Breast epithelium (tissue), 4 donors: ENCODE results near the gene TMEM247. TPM values are rescaled to one million over a fixed set of nuclear protein-coding genes. Genes with fewer than 3 reads are reported as not detected.

Experiments
- DNase-seq, 2 donors: peaks; one replicate each; pipeline ENCODE4 v3.0.0-alpha.2; 2019; ENCODE audit warnings: low spot score in 2 of 2
- H3K27ac ChIP-seq, 2 donors: fragments of 200-600 bp; sonication (generic) in 1 of 2; one replicate each; pipeline ENCODE4 v1.5.1; 2016 to 2019; ENCODE audit warnings: mild to moderate bottlenecking in 1 of 2
- H3K27me3 ChIP-seq, 2 donors: fragments of 200-600 bp; sonication (generic) in 1 of 2; one replicate each; pipeline versions ENCODE4 v1.5.1 to v1.6.0; 2017 to 2019; ENCODE audit warnings: control low read depth in 1 of 2, mild to moderate bottlenecking in 1 of 2
- H3K36me3 ChIP-seq: fragments of 200-600 bp; one replicate; pipeline ENCODE4 v1.5.1; 2019
- H3K4me1 ChIP-seq, 2 donors: fragments of 200-600 bp; sonication (generic); one replicate each; pipeline ENCODE4 v1.5.1; 2016 to 2019; ENCODE audit warnings: control low read depth in 1 of 2
- H3K4me3 ChIP-seq, 3 donors: fragments of 200-600 bp; sonication (generic); 1 replicate in 2 of 3; 2 replicates in 1 of 3; pipeline ENCODE4 v1.5.1; 2016 to 2019; ENCODE audit warnings: mild to moderate bottlenecking in 3 of 3, moderate library complexity in 2 of 3
- H3K9me3 ChIP-seq, 2 donors: fragments of 200-600 bp; sonication (generic) in 1 of 2; one replicate each; pipeline ENCODE4 v1.5.1; 2016 to 2019; ENCODE audit warnings: control low read depth in 1 of 2
- POLR2A ChIP-seq: fragments of 450-650 bp; IDR thresholded peaks from one replicate; pipeline ENCODE4 v1.6.1; 2016; ENCODE audit warnings: antibody characterized with exemption, mild to moderate bottlenecking, moderate library complexity
- POLR2AphosphoS5 ChIP-seq, 3 donors: sonication (generic); formaldehyde crosslinking; IDR thresholded peaks; one replicate each; pipeline ENCODE4 v1.6.1; 2017; ENCODE audit warnings: antibody characterized with exemption in 3 of 3
- intact Hi-C: fragments of 100-400 bp; cut with DNase I; formaldehyde crosslinking; loops from one replicate; pipeline ENCODE4 v1.15.1; 2023; ENCODE audit warnings: low total_unique reads
- total RNA-seq, 3 donors: library from RNA; depleted of rRNA; stranded (reverse); fragments of >200 nt; gene quantifications; one replicate each; pipeline ENCODE4 v1.1.0, GENCODE V29; 2016
- TF ChIP-seq, protein P1 (sequence below), 3 donors: fragments of 450-650 bp; IDR thresholded peaks; one replicate each; pipeline ENCODE4 v1.5.1; 2016 to 2017; ENCODE audit warnings: antibody characterized with exemption in 3 of 3, mild to moderate bottlenecking in 3 of 3, moderate library complexity in 3 of 3

TMEM247 gene
- total RNA-seq, 3 donors from 2014 or later, result not detected

DNA sequence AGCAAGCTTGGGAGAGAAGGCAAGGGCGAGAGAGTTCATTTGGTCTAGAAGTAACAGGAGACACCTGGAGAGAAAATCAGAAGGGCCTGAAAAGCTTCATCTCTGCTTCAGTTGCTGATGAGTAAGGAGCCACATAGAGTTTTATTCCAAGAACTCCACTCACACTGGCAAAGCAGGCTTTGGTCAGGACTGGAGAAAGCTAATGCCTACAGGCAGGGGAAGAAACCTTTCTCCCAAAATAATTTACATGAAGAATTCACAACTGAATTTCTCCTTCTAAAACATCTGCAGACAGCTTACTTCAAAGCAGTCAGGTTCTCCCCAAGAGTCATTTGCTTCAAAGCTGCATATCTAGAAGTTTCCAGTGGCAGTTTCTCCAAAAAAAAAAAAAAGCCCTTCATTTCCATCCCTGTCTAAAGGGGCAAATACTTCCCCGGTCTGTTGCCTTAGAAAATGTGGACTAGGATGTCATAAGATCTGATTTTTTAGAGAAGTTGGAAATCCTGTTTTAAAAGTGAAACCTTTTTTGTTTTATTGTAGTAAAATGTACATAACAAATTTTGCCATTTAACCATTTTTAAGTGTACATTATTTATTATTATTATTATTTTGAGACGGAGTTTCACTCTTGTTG is 46.3 kb downstream of the TMEM247 start:
- no peak overlapping the region for H3K4me3 ChIP-seq
- H3K27ac ChIP-seq, result no peak overlapping the region
- H3K4me1 ChIP-seq, result no peaks in the 10 kb centered on the region
- DNase-seq, result no peak
- no peaks in the 10 kb centered on the region for H3K9me3 ChIP-seq
- intact Hi-C loops, result no loop called here
- H3K27me3 ChIP-seq, result no peaks in the 10 kb centered on the region
- TF ChIP-seq POLR2A, result no peak
- TF ChIP-seq, protein P1, sequence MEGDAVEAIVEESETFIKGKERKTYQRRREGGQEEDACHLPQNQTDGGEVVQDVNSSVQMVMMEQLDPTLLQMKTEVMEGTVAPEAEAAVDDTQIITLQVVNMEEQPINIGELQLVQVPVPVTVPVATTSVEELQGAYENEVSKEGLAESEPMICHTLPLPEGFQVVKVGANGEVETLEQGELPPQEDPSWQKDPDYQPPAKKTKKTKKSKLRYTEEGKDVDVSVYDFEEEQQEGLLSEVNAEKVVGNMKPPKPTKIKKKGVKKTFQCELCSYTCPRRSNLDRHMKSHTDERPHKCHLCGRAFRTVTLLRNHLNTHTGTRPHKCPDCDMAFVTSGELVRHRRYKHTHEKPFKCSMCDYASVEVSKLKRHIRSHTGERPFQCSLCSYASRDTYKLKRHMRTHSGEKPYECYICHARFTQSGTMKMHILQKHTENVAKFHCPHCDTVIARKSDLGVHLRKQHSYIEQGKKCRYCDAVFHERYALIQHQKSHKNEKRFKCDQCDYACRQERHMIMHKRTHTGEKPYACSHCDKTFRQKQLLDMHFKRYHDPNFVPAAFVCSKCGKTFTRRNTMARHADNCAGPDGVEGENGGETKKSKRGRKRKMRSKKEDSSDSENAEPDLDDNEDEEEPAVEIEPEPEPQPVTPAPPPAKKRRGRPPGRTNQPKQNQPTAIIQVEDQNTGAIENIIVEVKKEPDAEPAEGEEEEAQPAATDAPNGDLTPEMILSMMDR (IDR thresholded peaks at IDR 0.05), result no peak
- no peak for TF ChIP-seq POLR2AphosphoS5 (IDR thresholded peaks at IDR 0.05)
- no peaks in the 10 kb centered on the region for H3K36me3 ChIP-seq

DNA sequence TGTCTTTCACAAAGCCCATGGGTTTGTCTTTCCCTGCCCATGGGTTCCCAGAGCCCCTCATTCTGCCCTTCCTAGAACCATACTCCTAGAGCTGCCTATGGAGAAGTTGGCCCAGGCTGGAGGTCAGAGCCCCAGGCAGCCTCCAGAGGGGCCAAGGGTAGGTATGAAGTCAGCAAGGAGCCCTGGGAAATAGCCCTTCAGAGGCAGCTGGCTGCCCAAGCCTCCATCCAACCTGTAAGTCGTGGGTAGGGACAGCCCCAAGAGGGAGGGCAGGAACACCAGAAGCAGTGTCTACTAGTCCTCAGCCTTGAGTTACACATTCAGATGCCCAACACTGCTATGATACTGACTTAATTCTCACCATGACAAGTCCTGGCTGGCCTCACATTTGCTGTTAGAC is 49.5 kb downstream of the TMEM247 start:
- Histone ChIP-seq H3K27me3 (no peaks in the 10 kb centered on the region), H3K36me3 (no peaks in the 10 kb centered on the region), H3K27ac (no peak overlapping the region), H3K9me3 (no peaks in the 10 kb centered on the region), H3K4me3 (no peak overlapping the region), H3K4me1 (no peaks in the 10 kb centered on the region)
- TF ChIP-seq POLR2AphosphoS5 (IDR thresholded peaks at IDR 0.05), result no peak
- TF ChIP-seq POLR2A, result no peak
- TF ChIP-seq, protein P1 (IDR thresholded peaks at IDR 0.05), result no peak
- intact Hi-C loops, result no loop called here
- no peak for DNase-seq

DNA sequence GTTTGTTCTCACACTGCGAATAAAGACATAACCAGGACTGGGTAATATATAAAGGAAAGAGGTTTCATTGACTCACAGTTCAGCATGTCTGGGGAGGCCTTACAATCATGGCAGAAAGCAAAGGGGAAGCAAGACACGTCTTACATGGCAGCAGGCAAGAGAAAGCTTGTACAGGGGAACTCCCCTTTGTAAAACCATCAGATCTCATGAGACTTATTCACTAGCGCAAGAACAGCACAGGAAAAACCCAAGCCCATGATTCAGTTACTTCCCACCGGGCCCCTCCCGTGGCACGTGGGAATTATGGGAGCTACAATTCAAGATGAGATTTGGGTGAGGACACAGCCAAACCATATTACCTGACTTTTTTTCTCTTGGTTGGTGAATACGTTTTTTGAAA is 51.3 kb downstream of the TMEM247 start:
- no peaks in the 10 kb centered on the region for H3K27me3 ChIP-seq
- no peaks in the 10 kb centered on the region for H3K9me3 ChIP-seq
- DNase-seq, result no peak
- no peaks in the 10 kb centered on the region for H3K36me3 ChIP-seq
- H3K27ac ChIP-seq, result no peak overlapping the region
- no peak overlapping the region for H3K4me3 ChIP-seq
- intact Hi-C loops, result no loop called here
- no peaks in the 10 kb centered on the region for H3K4me1 ChIP-seq
- TF ChIP-seq, protein P1 (IDR thresholded peaks at IDR 0.05), result no peak
- no peak for TF ChIP-seq POLR2A
- TF ChIP-seq POLR2AphosphoS5 (IDR thresholded peaks at IDR 0.05), result no peak

DNA sequence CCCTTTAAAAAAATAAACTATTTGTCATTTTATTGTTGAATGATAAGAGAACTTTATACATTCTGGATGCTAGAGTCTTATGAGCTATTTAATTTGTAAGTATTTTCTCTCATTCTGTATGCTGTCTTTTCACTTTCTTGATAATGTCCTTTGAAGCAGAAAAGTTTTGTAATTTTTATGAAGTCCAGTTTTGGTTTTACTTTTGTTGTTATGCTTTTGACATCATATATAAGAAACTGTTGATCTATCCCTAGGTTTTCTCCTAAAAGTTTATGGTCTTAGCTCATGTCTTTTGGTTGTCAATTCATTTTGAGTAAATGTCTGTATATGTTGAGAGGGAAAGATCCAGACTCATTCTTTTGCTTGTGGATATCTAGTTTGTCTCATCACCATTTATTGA is 52.5 kb downstream of the TMEM247 start:
- TF ChIP-seq POLR2A, result no peak
- TF ChIP-seq POLR2AphosphoS5 (IDR thresholded peaks at IDR 0.05), result no peak
- TF ChIP-seq, protein P1 (IDR thresholded peaks at IDR 0.05), result no peak
- intact Hi-C loops, result no loop called here
- H3K9me3 ChIP-seq, result no peaks in the 10 kb centered on the region
- no peaks in the 10 kb centered on the region for H3K4me1 ChIP-seq
- no peak for DNase-seq
- H3K27ac ChIP-seq, result no peak overlapping the region
- H3K36me3 ChIP-seq, result no peaks in the 10 kb centered on the region
- no peaks in the 10 kb centered on the region for H3K27me3 ChIP-seq
- no peak overlapping the region for H3K4me3 ChIP-seq

Other genes with a start within 250 kb of the TMEM247 start
- gene EPAS1, start 182.2 kb upstream of the TMEM247 start, total RNA-seq, result 100 to 1,000 TPM in 2 of 3 donors, 10 to 100 TPM in 1; 92.5 to 274 (median 229) TPM
- 100 to 1,000 TPM in 2 of 3 donors, 10 to 100 TPM in 1; 90.7 to 302 (median 110) TPM for gene RHOQ, start 62.9 kb downstream of the TMEM247 start, total RNA-seq
- gene ATP6V1E2, start 63.0 kb downstream of the TMEM247 start, total RNA-seq, result 1 to 10 TPM; 4.9 to 9.0 (median 8.5) TPM
- 10 to 100 TPM; 13.8 to 27.1 (median 22.9) TPM for gene PIGF, start 137.5 kb downstream of the TMEM247 start, total RNA-seq
- 10 to 100 TPM; 13.0 to 40.1 (median 22.6) TPM for gene CRIPT, start 137.7 kb downstream of the TMEM247 start, total RNA-seq
- 10 to 100 TPM; 38.0 to 83.6 (median 40.0) TPM for gene SOCS5, start 219.7 kb downstream of the TMEM247 start, total RNA-seq